NCI-H774 (cell line): ENCODE measurements around the gene MBD3.
"Not testable (repeated sequence)": the region's sequence is repeated elsewhere in the genome, so short reads cannot be mapped to it uniquely, and the experiment has no call there.

Experiments
- DNase-seq: peaks from one replicate; lab custom pipeline; 2025; lab: John Stamatoyannopoulos, UW

The MBD3 gene

GRCh38 chr19:1592755-1593500 lies at the start of gene MBD3:
Gene MBD3 (minus strand): TSS chr19:1592865. CDS start chr19:1592631, 234 bp downstream.
- DNase-seq = peak; percentile 93

GRCh38 chr19:1640893-1641448 lies 48.3 kb upstream of the MBD3 start:
- not testable (repeated sequence) for DNase-seq

GRCh38 chr19:1636325-1637236 lies 43.9 kb upstream of the MBD3 start:
- DNase-seq = no peak

GRCh38 chr19:1634938-1635243 lies 42.2 kb upstream of the MBD3 start:
- no peak for DNase-seq

GRCh38 chr19:1634242-1634937 lies 41.7 kb upstream of the MBD3 start:
- DNase-seq = no peak

GRCh38 chr19:1633269-1633826 lies 40.7 kb upstream of the MBD3 start:
- no peak for DNase-seq

GRCh38 chr19:1632462-1633268 lies 40.0 kb upstream of the MBD3 start:
- no peak for DNase-seq

- no peak for DNase-seq
Measured at GRCh38 chr19:1631557-1632100, 39.0 kb upstream of the MBD3 start.

GRCh38 chr19:1630811-1631210 lies 38.1 kb upstream of the MBD3 start:
- DNase-seq = no peak

GRCh38 chr19:1630012-1630411 lies 37.3 kb upstream of the MBD3 start:
- DNase-seq = no peak

- no peak for DNase-seq
Measured at GRCh38 chr19:1629256-1629808, 36.7 kb upstream of the MBD3 start.

GRCh38 chr19:1627194-1627593 lies 34.5 kb upstream of the MBD3 start:
- DNase-seq = no peak

GRCh38 chr19:1626417-1627010 lies 33.8 kb upstream of the MBD3 start:
- no peak for DNase-seq

- no peak for DNase-seq
Measured at GRCh38 chr19:1624458-1624857, 31.8 kb upstream of the MBD3 start.

GRCh38 chr19:1622541-1622940 lies 29.9 kb upstream of the MBD3 start:
- DNase-seq = no peak

GRCh38 chr19:1622007-1622406 lies 29.3 kb upstream of the MBD3 start:
- DNase-seq = no peak

- DNase-seq = no peak
Measured at GRCh38 chr19:1621574-1621973, 28.9 kb upstream of the MBD3 start.

- no peak for DNase-seq
Measured at GRCh38 chr19:1621021-1621420, 28.4 kb upstream of the MBD3 start.

- DNase-seq = no peak
Measured at GRCh38 chr19:1620502-1620901, 27.8 kb upstream of the MBD3 start.

GRCh38 chr19:1619703-1620102 lies 27.0 kb upstream of the MBD3 start:
- no peak for DNase-seq
